ENCODE measurements around the gene CCL16. TPM values are rescaled to one million over a fixed set of nuclear protein-coding genes. Genes with fewer than 3 reads are reported as not detected.
"Not testable (repeated sequence)": the region's sequence is repeated elsewhere in the genome, so short reads cannot be mapped to it uniquely, and the experiment has no call there.

Gene CCL16
- total and polyA plus RNA-seq, 2 experiments from 2014 or later: not detected

GRCh38 chr17:35995346-35995745 lies 14.0 kb upstream of the CCL16 start:
- H3K9me2 ChIP-seq (ENCODE audit: insufficient read depth); H2AFZ ChIP-seq; H3K36me3 Mint-ChIP-seq (ENCODE audit: low read depth); H3K27ac Mint-ChIP-seq; H3K4me1 ChIP-seq (ENCODE audit: insufficient read depth); H4K20me1 ChIP-seq (replicated peaks; ENCODE audit: insufficient read depth); ATAC-seq; H3K4me3 Mint-ChIP-seq; H3K4me1 Mint-ChIP-seq; H3K4me2 ChIP-seq; H3K9me3 Mint-ChIP-seq; H3K36me3 ChIP-seq (ENCODE audit: insufficient read depth); H3K27me3 ChIP-seq (ENCODE audit: insufficient read depth); DNase-seq (ENCODE audit: low spot score); H3K27ac ChIP-seq (ENCODE audit: low read depth); H3K79me2 ChIP-seq (replicated peaks; ENCODE audit: insufficient read depth); H3F3A ChIP-seq (replicated peaks; ENCODE audit: low read depth); H3K4me3 ChIP-seq; H3K27me3 Mint-ChIP-seq (ENCODE audit: insufficient read depth, low read depth, poor library complexity): not testable (repeated sequence)

GRCh38 chr17:35991075-35991474 lies 9.8 kb upstream of the CCL16 start:
- Histone ChIP-seq H3K4me1 (ENCODE audit: insufficient read depth) (no peaks in the 10 kb centered on the region), H3F3A (replicated peaks; ENCODE audit: low read depth) (no peaks in the 10 kb centered on the region), H3K9me2 (ENCODE audit: insufficient read depth) (no peaks in the 10 kb centered on the region), H3K36me3 (ENCODE audit: insufficient read depth) (no peaks in the 10 kb centered on the region), H3K4me2 (no peak overlapping the region), H2AFZ (no peak overlapping the region), H3K4me3 (no peak overlapping the region), H3K27me3 (ENCODE audit: insufficient read depth) (no peaks in the 10 kb centered on the region), H3K27ac (ENCODE audit: low read depth) (no peak overlapping the region), H3K79me2 (replicated peaks; ENCODE audit: insufficient read depth) (no peaks in the 10 kb centered on the region), H4K20me1 (replicated peaks; ENCODE audit: insufficient read depth) (no peaks in the 10 kb centered on the region)
- H3K36me3 Mint-ChIP-seq (ENCODE audit: low read depth): no peaks in the 10 kb centered on the region
- no peak overlapping the region for H3K4me3 Mint-ChIP-seq
- H3K4me1 Mint-ChIP-seq: no peaks in the 10 kb centered on the region
- no peak overlapping the region for H3K27ac Mint-ChIP-seq
- DNase-seq (ENCODE audit: low spot score) (no peak), ATAC-seq (no peak)
- peaks cover 2% of the 10 kb centered on the region; the same call in 1 of the 3 replicates for H3K9me3 Mint-ChIP-seq
- H3K27me3 Mint-ChIP-seq (ENCODE audit: insufficient read depth, low read depth, poor library complexity): no peaks in the 10 kb centered on the region
- TF ChIP-seq POLR2AphosphoS5 (IDR thresholded peaks at IDR 0.05; ENCODE audit: low read depth): no peak
- TF ChIP-seq STAT1 (IDR thresholded peaks at IDR 0.05; ENCODE audit: unreplicated experiment): no peak
- TF ChIP-seq ZNF331 (CRISPR knock-in tag; IDR thresholded peaks at IDR 0.05; ENCODE audit: low read depth): no peak
- no peak for TF ChIP-seq CREB1 (CRISPR knock-in tag; IDR thresholded peaks at IDR 0.05; ENCODE audit: low read depth)
- TF ChIP-seq ZNF462 (CRISPR knock-in tag; IDR thresholded peaks at IDR 0.05): no peak
- no peak for TF ChIP-seq EZH2 (IDR thresholded peaks at IDR 0.05; ENCODE audit: low read depth, unreplicated experiment)
- TF ChIP-seq JUNB (IDR thresholded peaks at IDR 0.05; ENCODE audit: unreplicated experiment): no peak
- no peak for TF ChIP-seq CTCF (conservative IDR thresholded peaks at IDR 0.05; ENCODE audit: low read depth in 2 of 2)
- TF ChIP-seq ETS1 (IDR thresholded peaks at IDR 0.05): no peak
- no peak for TF ChIP-seq REST (IDR thresholded peaks at IDR 0.05; ENCODE audit: unreplicated experiment)
